ENCODE results near the gene TAX1BP3.
"Not testable (repeated sequence)": the region's sequence is repeated elsewhere in the genome, so short reads cannot be mapped to it uniquely, and the experiment has no call there.

The TAX1BP3 gene

GRCh38 chr17:3668279-3669084 lies at the start of gene TAX1BP3, which contains the start of gene EMC6:
Gene TAX1BP3, minus strand, starts transcription at chr17:3668578. Its CDS starts 52 bp downstream, at chr17:3668526.
Gene EMC6, plus strand, starts transcription at chr17:3668812. Its CDS starts 335 bp downstream, at chr17:3669147.
- peak; percentile 65 to 82 for DNase-seq

- no peak for DNase-seq
Observed at GRCh38 chr17:3715296-3715695, 46.9 kb upstream of the TAX1BP3 start.

GRCh38 chr17:3712811-3713463 lies 44.6 kb upstream of the TAX1BP3 start:
- no peak for DNase-seq

GRCh38 chr17:3710951-3711383 lies 42.6 kb upstream of the TAX1BP3 start:
- DNase-seq = peak; percentile 46 to 66

GRCh38 chr17:3708366-3708765 lies 40.0 kb upstream of the TAX1BP3 start:
- no peak for DNase-seq

GRCh38 chr17:3705718-3705984 lies 37.3 kb upstream of the TAX1BP3 start:
- not testable (repeated sequence) for DNase-seq

GRCh38 chr17:3704931-3705717 lies 36.7 kb upstream of the TAX1BP3 start:
- DNase-seq = no peak

GRCh38 chr17:3702041-3702539 lies 33.7 kb upstream of the TAX1BP3 start:
- DNase-seq = not testable (repeated sequence)

- DNase-seq = no peak
Observed at GRCh38 chr17:3699951-3700350, 31.6 kb upstream of the TAX1BP3 start.

- DNase-seq = no peak
Observed at GRCh38 chr17:3698139-3698538, 29.8 kb upstream of the TAX1BP3 start.

- no peak for DNase-seq
Observed at GRCh38 chr17:3697103-3697476, 28.7 kb upstream of the TAX1BP3 start.

GRCh38 chr17:3695723-3696411 lies 27.5 kb upstream of the TAX1BP3 start, which contains the start of gene P2RX5:
Gene P2RX5, minus strand, starts transcription at chr17:3696155. Its CDS starts 150 bp downstream, at chr17:3696005.
- DNase-seq = peak; percentile 3 to 4

GRCh38 chr17:3695129-3695722 lies 26.8 kb upstream of the TAX1BP3 start:
- DNase-seq = no peak

- DNase-seq = no peak
Observed at GRCh38 chr17:3693829-3694231, 25.5 kb upstream of the TAX1BP3 start.

GRCh38 chr17:3693141-3693540 lies 24.8 kb upstream of the TAX1BP3 start:
- no peak for DNase-seq

- no peak for DNase-seq
Observed at GRCh38 chr17:3692346-3692745, 24.0 kb upstream of the TAX1BP3 start.

- DNase-seq = no peak
Observed at GRCh38 chr17:3691617-3692067, 23.3 kb upstream of the TAX1BP3 start.

GRCh38 chr17:3690094-3690715 lies 21.8 kb upstream of the TAX1BP3 start:
- no peak for DNase-seq

GRCh38 chr17:3689262-3690093 lies 21.1 kb upstream of the TAX1BP3 start:
- no peak for DNase-seq

GRCh38 chr17:3688852-3689261 lies 20.5 kb upstream of the TAX1BP3 start:
- DNase-seq = no peak

Measured in AML-193 (cell line).